Measurements from ENCODE around the gene LRRC75A.

GRCh38 chr17:16504984-16505383, 13.0 kb upstream of the LRRC75A start:
- TF ChIP-seq CTCF (optimal IDR thresholded peaks at IDR 0.05 in 1 of 3, IDR thresholded peaks at IDR 0.05 in 1 of 3, conservative IDR thresholded peaks at IDR 0.05 in 1 of 3; ENCODE audit: extremely low read depth in 1 of 3, insufficient read depth in 2 of 3, low read length in 3 of 3): no peak
- TF ChIP-seq EZH2 (IDR thresholded peaks at IDR 0.05; ENCODE audit: low read length): no peak

Measured in keratinocyte (primary cell).